Measurements from ENCODE around the gene FOXQ1. TPM values are rescaled to one million over a fixed set of nuclear protein-coding genes. Genes with fewer than 3 reads are reported as not detected.

Gene FOXQ1
- total RNA-seq, 1 experiment from 2014 or later = 46.1 TPM

GRCh38 chr6:1297746-1298145, 14.2 kb upstream of the FOXQ1 start:
- Mint-ChIP-seq H3K9me3 (ENCODE audit: low read depth, unreplicated experiment) (no peaks in the 10 kb centered on the region), H3K4me1 (ENCODE audit: low read depth, unreplicated experiment) (peaks cover 37% of the 10 kb centered on the region), H3K36me3 (ENCODE audit: insufficient read depth, unreplicated experiment) (peaks cover 6% of the 10 kb centered on the region), H3K27ac (ENCODE audit: unreplicated experiment) (peak overlapping the region; percentile 92), H3K4me3 (ENCODE audit: low read depth, unreplicated experiment) (peak overlapping the region; percentile 48), H3K27me3 (ENCODE audit: unreplicated experiment) (no peaks in the 10 kb centered on the region)
- DNase-seq = no peak
- TF ChIP-seq, protein P1, sequence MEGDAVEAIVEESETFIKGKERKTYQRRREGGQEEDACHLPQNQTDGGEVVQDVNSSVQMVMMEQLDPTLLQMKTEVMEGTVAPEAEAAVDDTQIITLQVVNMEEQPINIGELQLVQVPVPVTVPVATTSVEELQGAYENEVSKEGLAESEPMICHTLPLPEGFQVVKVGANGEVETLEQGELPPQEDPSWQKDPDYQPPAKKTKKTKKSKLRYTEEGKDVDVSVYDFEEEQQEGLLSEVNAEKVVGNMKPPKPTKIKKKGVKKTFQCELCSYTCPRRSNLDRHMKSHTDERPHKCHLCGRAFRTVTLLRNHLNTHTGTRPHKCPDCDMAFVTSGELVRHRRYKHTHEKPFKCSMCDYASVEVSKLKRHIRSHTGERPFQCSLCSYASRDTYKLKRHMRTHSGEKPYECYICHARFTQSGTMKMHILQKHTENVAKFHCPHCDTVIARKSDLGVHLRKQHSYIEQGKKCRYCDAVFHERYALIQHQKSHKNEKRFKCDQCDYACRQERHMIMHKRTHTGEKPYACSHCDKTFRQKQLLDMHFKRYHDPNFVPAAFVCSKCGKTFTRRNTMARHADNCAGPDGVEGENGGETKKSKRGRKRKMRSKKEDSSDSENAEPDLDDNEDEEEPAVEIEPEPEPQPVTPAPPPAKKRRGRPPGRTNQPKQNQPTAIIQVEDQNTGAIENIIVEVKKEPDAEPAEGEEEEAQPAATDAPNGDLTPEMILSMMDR (IDR thresholded peaks at IDR 0.05; ENCODE audit: unreplicated experiment) = no peak
- no TSS peak for BruUV-seq (replicated peaks)
- intact Hi-C loops (cut with micrococcal nuclease; ENCODE audit: unreplicated experiment) = no loop called here
- CTCF ChIA-PET = no interaction called here

- Mint-ChIP-seq H3K27ac (ENCODE audit: unreplicated experiment) (no peak overlapping the region), H3K36me3 (ENCODE audit: insufficient read depth, unreplicated experiment) (peaks cover 6% of the 10 kb centered on the region), H3K4me3 (ENCODE audit: low read depth, unreplicated experiment) (no peak overlapping the region), H3K9me3 (ENCODE audit: low read depth, unreplicated experiment) (no peaks in the 10 kb centered on the region), H3K4me1 (ENCODE audit: low read depth, unreplicated experiment) (peaks cover 37% of the 10 kb centered on the region), H3K27me3 (ENCODE audit: unreplicated experiment) (no peaks in the 10 kb centered on the region)
- CTCF ChIA-PET = no interaction called here
- TF ChIP-seq, protein P1 (IDR thresholded peaks at IDR 0.05; ENCODE audit: unreplicated experiment) = no peak
- no peak for DNase-seq
- no TSS peak for BruUV-seq (replicated peaks)
- intact Hi-C loops (cut with micrococcal nuclease; ENCODE audit: unreplicated experiment) = no loop called here
Measured at GRCh38 chr6:1298768-1299167, 13.1 kb upstream of the FOXQ1 start.

DNA sequence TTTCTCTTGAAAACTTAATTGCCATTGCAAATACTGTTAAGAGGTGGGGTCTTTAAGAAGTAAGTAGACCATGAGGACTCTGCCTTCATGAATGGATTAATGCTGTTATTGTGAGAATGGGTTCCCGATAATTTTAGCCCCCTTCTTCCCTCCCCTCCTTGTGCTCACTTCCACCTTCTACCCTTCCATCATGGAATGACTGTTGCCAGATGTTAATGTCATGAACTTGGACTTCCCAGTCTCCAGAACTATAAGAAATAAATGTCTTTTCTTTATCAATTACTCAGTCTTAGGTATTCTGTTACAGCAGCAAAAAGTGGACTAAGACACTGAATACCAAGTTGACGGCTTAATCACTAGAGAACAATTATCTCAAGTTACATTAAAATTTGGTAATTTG, 5.8 kb upstream of the FOXQ1 start:
- H3K4me1 Mint-ChIP-seq (ENCODE audit: low read depth, unreplicated experiment) = peaks cover 16% of the 10 kb centered on the region
- H3K9me3 Mint-ChIP-seq (ENCODE audit: low read depth, unreplicated experiment) = no peaks in the 10 kb centered on the region
- H3K36me3 Mint-ChIP-seq (ENCODE audit: insufficient read depth, unreplicated experiment) = peaks cover 12% of the 10 kb centered on the region
- no peak overlapping the region for H3K4me3 Mint-ChIP-seq (ENCODE audit: low read depth, unreplicated experiment)
- intact Hi-C loops (cut with micrococcal nuclease; ENCODE audit: unreplicated experiment) = no loop called here
- CTCF ChIA-PET = no interaction called here
- DNase-seq = no peak
- no peak overlapping the region for H3K27ac Mint-ChIP-seq (ENCODE audit: unreplicated experiment)
- TF ChIP-seq, protein P1 (IDR thresholded peaks at IDR 0.05; ENCODE audit: unreplicated experiment) = no peak
- no peaks in the 10 kb centered on the region for H3K27me3 Mint-ChIP-seq (ENCODE audit: unreplicated experiment)
- BruUV-seq (replicated peaks) = no TSS peak

DNA sequence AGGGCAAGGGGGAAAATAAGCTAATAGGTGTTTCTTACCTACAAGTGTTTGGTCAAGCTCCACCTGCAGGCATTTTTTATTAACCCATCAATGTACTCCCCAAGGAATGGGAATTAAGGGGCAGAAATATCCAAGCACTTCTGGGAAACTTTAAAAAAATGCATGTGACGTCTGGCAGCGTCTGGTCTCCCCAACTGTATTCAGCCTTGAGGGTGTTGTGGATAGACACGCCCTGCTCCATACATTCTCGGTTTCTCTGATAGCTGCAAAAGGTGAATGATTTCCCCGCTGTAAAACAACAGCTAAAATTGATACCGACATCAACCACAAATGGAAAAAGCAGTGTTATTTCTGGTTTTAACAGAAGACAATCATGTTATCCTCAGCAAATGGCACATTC, 2.5 kb upstream of the FOXQ1 start:
- TF ChIP-seq, protein P1 (IDR thresholded peaks at IDR 0.05; ENCODE audit: unreplicated experiment) = no peak
- no peak for DNase-seq
- Mint-ChIP-seq H3K27ac (ENCODE audit: unreplicated experiment) (no peak overlapping the region), H3K27me3 (ENCODE audit: unreplicated experiment) (no peaks in the 10 kb centered on the region), H3K4me1 (ENCODE audit: low read depth, unreplicated experiment) (peaks cover 19% of the 10 kb centered on the region), H3K36me3 (ENCODE audit: insufficient read depth, unreplicated experiment) (peaks cover 44% of the 10 kb centered on the region), H3K9me3 (ENCODE audit: low read depth, unreplicated experiment) (no peaks in the 10 kb centered on the region), H3K4me3 (ENCODE audit: low read depth, unreplicated experiment) (no peak overlapping the region)
- BruUV-seq (replicated peaks) = no TSS peak
- intact Hi-C loops (cut with micrococcal nuclease; ENCODE audit: unreplicated experiment) = no loop called here
- CTCF ChIA-PET = no interaction called here

Data from Calu3 (cell line).